Aorta (tissue), 5 donors: ENCODE data around the gene SESN1. TPM values are rescaled to one million over a fixed set of nuclear protein-coding genes. Genes with fewer than 3 reads are reported as not detected.
A peak's percentile ranks its signal among the peaks of the same experiment; 100 is the strongest.

Experiments used
- ATAC-seq: fragments of 200-7000 bp; cut with Tn5 transposase; one replicate; pipeline ENCODE4 v1.9.1; 2022; ENCODE audit warnings: moderate library complexity; ENCODE audit not compliant: low FRiP score
- DNase-seq, 2 donors: peaks; one replicate each; pipeline ENCODE4 v3.0.0-alpha.2; 2020
- H3K27ac ChIP-seq, 2 donors: one replicate each; pipeline ENCODE4 v1.5.1; 2013; ENCODE audit warnings: low read length in 2 of 2, mild to moderate bottlenecking in 2 of 2, moderate library complexity in 2 of 2, control low read depth in 1 of 2, inconsistent platforms in 1 of 2, low read depth in 1 of 2
- H3K27me3 ChIP-seq, 2 donors: one replicate each; pipeline ENCODE4 v1.6.1; 2013; ENCODE audit warnings: control low read depth in 1 of 2, low read length in 1 of 2, mild to moderate bottlenecking in 1 of 2, moderate library complexity in 1 of 2; ENCODE audit not compliant: insufficient read depth in 2 of 2, control insufficient read depth in 1 of 2
- H3K36me3 ChIP-seq, 2 donors: one replicate each; pipeline ENCODE4 v1.6.1; 2013; ENCODE audit warnings: control low read depth in 1 of 2, low read length in 1 of 2, mild to moderate bottlenecking in 1 of 2; ENCODE audit not compliant: insufficient read depth in 2 of 2, control insufficient read depth in 1 of 2
- H3K4me1 ChIP-seq, 2 donors: one replicate each; pipeline ENCODE4 v1.6.1; 2013; ENCODE audit warnings: low read length in 2 of 2, control low read depth in 1 of 2, mild to moderate bottlenecking in 1 of 2, moderate library complexity in 1 of 2; ENCODE audit not compliant: insufficient read depth in 2 of 2, control insufficient read depth in 1 of 2
- H3K4me3 ChIP-seq, 2 donors: one replicate each; pipeline ENCODE4 v1.5.1; 2013; ENCODE audit warnings: low read length in 2 of 2, control low read depth in 1 of 2, mild to moderate bottlenecking in 1 of 2
- H3K9me3 ChIP-seq: one replicate; pipeline ENCODE4 v1.6.1; 2013; ENCODE audit warnings: mild to moderate bottlenecking, low read length; ENCODE audit not compliant: control insufficient read depth
- WGBS, 2 donors: extraction: QIAGEN DNeasy Blood & Tissue Kit; methylation state at CpG; one replicate each; pipeline ENCODE4 v1.1.7; 2013; 5-methylcytosine and 5-hydroxymethylcytosine counted together
- intact Hi-C, 2 donors: fragments of 100-400 bp; cut with DNase I; formaldehyde crosslinking; loops; one replicate each; pipeline versions ENCODE4 v1.14.2 to v1.15.0; 2022
- polyA plus RNA-seq, 2 donors: library from polyadenylated mRNA; stranded (reverse); fragments of 200-250 nt; gene quantifications; one replicate each; pipeline ENCODE4 v1.2.3, GENCODE V29; 2013
- total RNA-seq, 2 donors: library from RNA; stranded (reverse); fragmentation: NEBNext Ultra II Directional; extraction: Animal tissue kit (Norgen Biotek cat#: 25700); gene quantifications; one replicate each; pipeline ENCODE4 v1.2.1, GENCODE V29; 2021
- donor health status: healthy with polysubstance abuse.
- donor health status: Bipolar disorder and iron deficiency.
- donor health status: DM: no; HTN: no; CAD: no.
- donor health status: DM: no; HTN: no; CAD: no.
- donor health status: DM: yes; HTN: yes; CAD: no.

Gene SESN1
- total and polyA plus RNA-seq, 4 donors: 20.9 to 45.3 (median 31.6) TPM

DNA sequence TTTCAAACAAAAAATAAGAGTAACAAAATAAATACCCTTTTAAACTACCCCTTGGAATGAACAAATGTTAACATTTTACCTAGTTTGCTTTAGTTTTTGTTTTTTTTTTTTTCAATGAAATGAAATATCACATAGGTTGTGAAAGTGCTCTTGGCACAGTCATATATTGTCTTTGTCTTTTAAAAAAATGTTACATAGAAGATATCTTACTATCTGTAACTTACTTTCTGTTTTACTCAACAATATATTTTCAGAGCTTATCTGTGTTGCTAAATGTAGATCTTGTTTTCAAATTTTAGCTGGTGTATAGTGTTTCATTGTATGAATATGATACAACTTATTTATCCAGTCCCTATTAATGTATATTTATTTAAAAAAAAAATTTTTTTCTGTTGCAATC, 9.3 kb upstream of the SESN1 start:
- Histone ChIP-seq H3K27me3 (no peaks in the 10 kb centered on the region), H3K4me3 (no peak overlapping the region), H3K9me3 (no peaks in the 10 kb centered on the region), H3K27ac (no peak overlapping the region), H3K4me1 (no peaks in the 10 kb centered on the region), H3K36me3 (peaks cover 0 to 5% of the 10 kb centered on the region in 2 donors)
- ATAC-seq: no peak
- intact Hi-C loops: no loop called here
- no peak for DNase-seq

DNA sequence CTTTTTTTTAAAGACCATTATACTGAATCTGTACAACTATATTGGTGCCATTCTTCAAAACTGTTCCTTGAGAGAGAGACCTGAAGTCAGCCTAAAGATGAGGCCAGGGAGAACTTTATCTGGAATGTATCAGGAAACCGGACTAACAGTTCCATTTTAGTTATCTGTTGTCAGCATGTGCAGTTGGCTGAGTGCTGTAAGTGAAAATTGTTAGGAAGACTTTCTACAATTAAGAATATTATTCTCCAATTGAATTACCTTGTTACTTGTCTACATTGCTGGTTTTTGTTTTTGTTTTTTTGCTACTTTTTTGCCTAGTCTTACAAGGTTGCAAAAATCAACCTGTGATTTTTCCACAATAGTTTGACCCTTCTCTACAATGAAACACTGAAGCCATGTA, 8.1 kb upstream of the SESN1 start:
- Histone ChIP-seq H3K27me3 (no peaks in the 10 kb centered on the region), H3K36me3 (peaks cover 0 to 5% of the 10 kb centered on the region in 2 donors), H3K4me1 (no peaks in the 10 kb centered on the region), H3K27ac (no peak overlapping the region), H3K9me3 (no peaks in the 10 kb centered on the region), H3K4me3 (no peak overlapping the region)
- WGBS, 2 donors: 41 to 58% methylated on average over 1 of the region's 1 CpG
- intact Hi-C loops: no loop called here
- DNase-seq (no peak), ATAC-seq (no peak)

GRCh38 chr6:109097661-109098060, 3.0 kb upstream of the SESN1 start:
- WGBS, 2 donors: 93 to 95% methylated on average over 1 of the region's 1 CpG

GRCh38 chr6:109096208-109096607, 1.6 kb upstream of the SESN1 start:
- Histone ChIP-seq H3K4me1 (peaks cover 0 to 7% of the 10 kb centered on the region in 2 donors), H3K4me3 (no peak overlapping the region), H3K9me3 (no peaks in the 10 kb centered on the region), H3K27ac (no peak overlapping the region), H3K36me3 (no peaks in the 10 kb centered on the region), H3K27me3 (no peaks in the 10 kb centered on the region)
- ATAC-seq (no peak), DNase-seq (no peak)
- intact Hi-C loops: loop anchor here in 1 of 2 donors (10.0 kb wide), 1 partner anchor 289 kb away; the partner anchor contains the start of gene CD164
- whole genome bisulfite sequencing, 2 donors: 36% methylated on average over 6 of the region's 6 CpGs

More at GRCh38 chr6:109097661-109098060, 3.0 kb upstream of the SESN1 start:
- ATAC-seq (no peak), DNase-seq (no peak)
- Histone ChIP-seq H3K4me1 (no peaks in the 10 kb centered on the region), H3K27ac (no peak overlapping the region), H3K9me3 (no peaks in the 10 kb centered on the region), H3K4me3 (no peak overlapping the region), H3K27me3 (no peaks in the 10 kb centered on the region), H3K36me3 (peaks cover 0 to 5% of the 10 kb centered on the region in 2 donors)
- intact Hi-C loops: loop anchor here in 1 of 2 donors (10.0 kb wide), 1 partner anchor 287 kb away; the partner anchor contains the start of gene CD164

DNA sequence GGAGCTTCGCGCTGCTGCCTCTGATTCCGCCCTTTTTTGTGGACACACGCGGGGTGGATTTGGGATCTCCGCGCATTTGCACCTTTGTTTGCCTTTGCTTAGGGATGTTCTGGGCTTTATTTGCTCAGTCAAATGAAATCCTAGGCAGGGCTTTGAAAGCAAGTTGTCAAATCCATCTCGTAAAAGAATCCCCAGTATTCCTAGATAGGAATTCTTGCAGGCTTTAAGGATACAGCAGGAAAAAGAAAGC, 1.1 kb upstream of the SESN1 start:
- no peaks in the 10 kb centered on the region for H3K36me3 ChIP-seq
- peak overlapping the region in 1 of 2 donors; percentile 74 for H3K27ac ChIP-seq
- 0 to 1% methylated on average over 8 of the region's 8 CpGs for WGBS, 2 donors
- H3K9me3 ChIP-seq: no peaks in the 10 kb centered on the region
- H3K4me3 ChIP-seq: peak overlapping the region; percentile 61 to 67
- H3K27me3 ChIP-seq: no peaks in the 10 kb centered on the region
- no peak for DNase-seq
- intact Hi-C loops: loop anchor here in 1 of 2 donors (10.0 kb wide), 1 partner anchor 289 kb away; the partner anchor contains the start of gene CD164
- peaks cover 0 to 8% of the 10 kb centered on the region in 2 donors for H3K4me1 ChIP-seq
- ATAC-seq: no peak

DNA sequence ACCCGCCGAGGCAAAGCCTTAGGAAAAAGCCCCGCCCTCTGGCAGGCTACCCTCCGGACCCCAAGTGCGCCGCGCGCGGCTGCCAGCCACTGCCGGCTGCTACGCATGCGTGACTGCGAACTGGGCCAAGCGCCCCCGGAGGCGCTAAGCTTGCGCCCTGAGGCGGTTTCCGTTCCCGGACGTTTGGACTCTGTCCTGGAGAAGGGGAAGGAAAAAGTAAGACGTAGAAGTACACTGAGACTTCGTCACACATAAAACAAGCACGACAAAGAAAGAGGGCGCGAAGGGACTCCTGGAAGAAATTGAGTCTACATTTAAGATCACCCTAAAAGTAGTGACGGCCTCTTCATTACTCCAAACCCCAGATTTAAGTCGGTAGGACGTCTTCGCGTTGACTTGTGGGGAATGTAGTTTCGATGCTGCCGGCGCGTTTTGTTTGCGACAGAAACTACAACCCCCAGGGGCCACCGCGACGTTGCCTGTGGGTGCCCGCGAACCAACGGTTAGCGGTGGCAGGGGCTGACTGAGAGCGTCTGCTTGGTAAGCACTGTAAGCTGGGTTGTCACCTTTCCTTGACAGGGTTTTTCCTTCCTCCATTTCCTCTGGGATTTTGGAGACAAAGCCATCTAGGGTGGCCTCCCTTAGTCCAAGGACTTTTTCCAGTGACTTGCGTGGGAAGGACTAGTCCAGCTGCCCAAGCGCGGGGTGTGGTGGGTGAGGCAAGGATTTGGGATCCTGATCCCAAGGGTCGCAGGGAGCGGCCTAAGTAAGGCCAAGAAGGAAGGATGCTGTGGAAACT, 589 bp upstream of the SESN1 start, which contains the start of gene CEP57L1:
Gene CEP57L1, plus strand, starts transcription at position 472 of the 799 bp plus-strand sequence. CDS start 49,715 bp downstream, outside the sequence.
- H3K36me3 ChIP-seq: no peaks in the 10 kb centered on the region
- peaks cover 2 to 11% of the 10 kb centered on the region in 2 donors for H3K4me1 ChIP-seq
- 0% methylated on average over 49 of the region's 49 CpGs for WGBS, 2 donors
- peak within 1 kb of the TSS; percentile 61 to 93 for H3K4me3 ChIP-seq
- peak; percentile 91 for ATAC-seq
- DNase-seq: peak; percentile 97 to 99
- H3K27me3 ChIP-seq: no peaks in the 10 kb centered on the region
- no peaks in the 10 kb centered on the region for H3K9me3 ChIP-seq
- intact Hi-C loops: loop anchor here in 1 of 2 donors (10.0 kb wide), 1 partner anchor 290 kb away; the partner anchor contains the start of gene CD164
- H3K27ac ChIP-seq: peak within 1 kb of the TSS; percentile 47 to 84

DNA sequence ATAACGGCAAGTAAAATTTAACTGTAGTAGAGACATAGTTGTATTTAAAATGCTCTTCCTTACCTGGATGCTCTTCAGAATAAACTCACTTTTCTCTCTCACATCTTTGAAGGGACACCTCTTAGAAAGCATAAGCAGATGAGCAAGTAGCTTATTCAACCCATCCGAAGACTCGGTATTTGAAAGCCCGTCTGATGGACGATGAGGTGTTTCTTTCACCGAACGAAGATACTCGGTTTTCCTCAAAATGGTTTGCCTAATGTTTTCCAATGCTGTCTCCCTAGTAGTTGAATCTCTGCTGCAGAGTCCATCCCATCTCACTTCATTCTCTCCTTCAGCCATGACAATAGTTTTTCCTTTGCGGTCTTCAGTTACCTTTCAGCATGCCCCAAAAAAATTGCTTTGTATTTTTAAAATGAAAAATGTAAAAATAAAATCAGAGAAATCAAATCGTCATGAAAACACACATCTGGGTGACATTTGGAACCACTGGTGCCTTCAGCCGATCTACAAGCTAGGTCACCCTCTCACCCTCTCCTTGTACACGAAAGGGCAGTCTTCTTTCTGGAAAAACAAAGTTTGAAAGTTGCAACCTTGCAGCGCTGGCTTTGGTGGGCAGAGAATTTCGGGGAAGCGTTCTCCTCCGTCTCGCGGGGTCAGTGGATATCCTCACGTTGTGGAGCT, 772 bp downstream of the SESN1 start:
- Histone ChIP-seq H3K27me3 (no peaks in the 10 kb centered on the region), H3K27ac (peak overlapping the region in 1 of 2 donors; percentile 61), H3K4me3 (peak overlapping the region; percentile 61 to 93), H3K36me3 (no peaks in the 10 kb centered on the region), H3K4me1 (peaks cover 2 to 16% of the 10 kb centered on the region in 2 donors), H3K9me3 (no peaks in the 10 kb centered on the region)
- 0% methylated on average over 19 of the region's 19 CpGs for WGBS, 2 donors
- intact Hi-C loops: loop anchor here (5.0 to 10.0 kb wide), 2 partner anchors 288 to 291 kb away; partner anchors contain the start of gene CD164 (in 2 of the 2)
- ATAC-seq: no peak
- DNase-seq: no peak

- Histone ChIP-seq H3K27me3 (no peaks in the 10 kb centered on the region), H3K27ac (no peak overlapping the region), H3K4me1 (peaks cover 2 to 16% of the 10 kb centered on the region in 2 donors), H3K4me3 (peak overlapping the region; percentile 28 to 41), H3K9me3 (no peaks in the 10 kb centered on the region), H3K36me3 (no peaks in the 10 kb centered on the region)
- intact Hi-C loops: loop anchor here (5.0 to 10.0 kb wide), 2 partner anchors 290 to 293 kb away; partner anchors contain the start of gene CD164 (in 2 of the 2)
- no peak for DNase-seq
- no peak for ATAC-seq
- 35 to 41% methylated on average over 1 of the region's 1 CpG for WGBS, 2 donors
Observed at GRCh38 chr6:109092074-109092473, 2.6 kb downstream of the SESN1 start.
